Body of pancreas (tissue), 4 donors: ENCODE data around the gene KCNA10. TPM values are rescaled to one million over a fixed set of nuclear protein-coding genes. Genes with fewer than 3 reads are reported as not detected.
"Not testable (repeated sequence)": the region's sequence is repeated elsewhere in the genome, so short reads cannot be mapped to it uniquely, and the experiment has no call there.

Source experiments
- ATAC-seq: fragments of 150-250 bp; one replicate; pipeline ENCODE4 v1.9.1; 2016
- DNase-seq, 4 donors: peaks; one replicate each; pipeline ENCODE4 v3.0.0-alpha.2; 2019
- H3K27ac ChIP-seq, 4 donors: fragments of 200-600 bp; sonication (generic); 1 replicate in 3 of 4; 2 replicates in 1 of 4; pipeline versions ENCODE4 v1.5.1 to v1.6.1; 2016 to 2019; ENCODE audit warnings: mild to moderate bottlenecking in 1 of 4, mixed read lengths in 1 of 4, moderate library complexity in 1 of 4
- H3K27me3 ChIP-seq, 2 donors: fragments of 200-600 bp; sonication (generic); one replicate each; pipeline ENCODE4 v1.6.0; 2016; ENCODE audit warnings: mild to moderate bottlenecking in 1 of 2
- H3K36me3 ChIP-seq, 2 donors: fragments of 200-600 bp; sonication (generic); replicated peaks in 1 of 2; 2 replicates each; pipeline ENCODE4 v1.5.1; 2016; ENCODE audit warnings: low read depth in 2 of 2; ENCODE audit not compliant: insufficient read depth in 1 of 2
- H3K4me1 ChIP-seq: fragments of 200-600 bp; sonication (generic); one replicate; pipeline ENCODE4 v1.6.0; 2016
- H3K4me3 ChIP-seq, 2 donors: fragments of 200-600 bp; sonication (generic); 1 replicate in 1 of 2; 2 replicates in 1 of 2; pipeline ENCODE4 v1.5.1; 2016 to 2019
- H3K9me3 ChIP-seq, 3 donors: fragments of 200-600 bp; sonication (generic); 1 replicate in 2 of 3; 2 replicates in 1 of 3; pipeline ENCODE4 v1.5.1; 2016
- CTCF ChIP-seq, 7 experiments: fragments of 450-650 bp in 4 of 7; fragments of 200-600 bp in 3 of 7; sonication (generic) in 3 of 7; IDR thresholded peaks; one replicate each; pipeline ENCODE4 v1.5.1; 2016 to 2019; ENCODE audit warnings: antibody characterized with exemption in 7 of 7
- POLR2A ChIP-seq, 3 donors: fragments of 450-650 bp; IDR thresholded peaks; one replicate each; pipeline ENCODE4 v1.6.1; 2016; ENCODE audit warnings: antibody characterized with exemption in 3 of 3, mild to moderate bottlenecking in 2 of 3
- WGBS, 2 donors: methylation state at CpG; one replicate each; pipeline ENCODE4 v1.1.5; 2017; 5-methylcytosine and 5-hydroxymethylcytosine counted together
- intact Hi-C: fragments of 100-400 bp; cut with DNase I; formaldehyde crosslinking; loops from one replicate; pipeline ENCODE4 v1.15.1; 2023
- total RNA-seq, 2 donors: library from RNA; depleted of rRNA; stranded (reverse); fragments of >200 nt; gene quantifications; one replicate each; pipeline ENCODE4 v1.1.0, GENCODE V29; 2016

KCNA10 gene
- total RNA-seq, 2 donors from 2014 or later = not detected

GRCh38 chr1:110513511-110513910 lies 5.5 kb downstream of the KCNA10 start:
- TF ChIP-seq POLR2A (IDR thresholded peaks at IDR 0.05) (no peak), CTCF (IDR thresholded peaks at IDR 0.05) (no peak)
- DNase-seq = no peak
- H3K27ac ChIP-seq = no peak overlapping the region
- H3K9me3 ChIP-seq = no peaks in the 10 kb centered on the region
- ATAC-seq = no peak
- H3K27me3 ChIP-seq = no peaks in the 10 kb centered on the region
- no peak overlapping the region for H3K4me3 ChIP-seq
- no peaks in the 10 kb centered on the region for H3K4me1 ChIP-seq
- intact Hi-C loops = no loop called here
- 68 to 76% methylated on average over 8 of the region's 8 CpGs for WGBS, 2 donors
- no peaks in the 10 kb centered on the region for H3K36me3 ChIP-seq

- H3K27ac ChIP-seq = no peak overlapping the region
- WGBS, 2 donors = 82 to 90% methylated on average over 6 of the region's 6 CpGs
- no peaks in the 10 kb centered on the region for H3K4me1 ChIP-seq
- no peaks in the 10 kb centered on the region for H3K27me3 ChIP-seq
- TF ChIP-seq CTCF (IDR thresholded peaks at IDR 0.05) = no peak
- TF ChIP-seq POLR2A (IDR thresholded peaks at IDR 0.05) = no peak
- ATAC-seq (no peak), DNase-seq (no peak)
- H3K9me3 ChIP-seq = no peaks in the 10 kb centered on the region
- intact Hi-C loops = no loop called here
- H3K36me3 ChIP-seq = no peaks in the 10 kb centered on the region
- no peak overlapping the region for H3K4me3 ChIP-seq
These were observed 7.5 kb downstream of the KCNA10 start for GRCh38 chr1:110511436-110511835.

GRCh38 chr1:110510921-110511320 lies 8.1 kb downstream of the KCNA10 start:
- 74 to 89% methylated on average over 5 of the region's 5 CpGs for WGBS, 2 donors
- ATAC-seq, H3K36me3 ChIP-seq, H3K27me3 ChIP-seq, DNase-seq, intact Hi-C loops, H3K9me3 ChIP-seq, H3K4me3 ChIP-seq, H3K27ac ChIP-seq, H3K4me1 ChIP-seq: not testable (repeated sequence)

- ATAC-seq = no peak
- H3K9me3 ChIP-seq = no peaks in the 10 kb centered on the region
- 75 to 76% methylated on average over 6 of the region's 6 CpGs for WGBS, 2 donors
- DNase-seq = no peak
- no peak overlapping the region for H3K4me3 ChIP-seq
- H3K4me1 ChIP-seq = no peaks in the 10 kb centered on the region
- H3K27me3 ChIP-seq = no peaks in the 10 kb centered on the region
- TF ChIP-seq CTCF (IDR thresholded peaks at IDR 0.05) (no peak), POLR2A (IDR thresholded peaks at IDR 0.05) (no peak)
- intact Hi-C loops = no loop called here
- no peak overlapping the region for H3K27ac ChIP-seq
- no peaks in the 10 kb centered on the region for H3K36me3 ChIP-seq
These were observed 9.3 kb downstream of the KCNA10 start for GRCh38 chr1:110509655-110510054.

- intact Hi-C loops = no loop called here
- no peak overlapping the region for H3K27ac ChIP-seq
These were observed 10.7 kb downstream of the KCNA10 start for GRCh38 chr1:110508028-110508940.

More at GRCh38 chr1:110508028-110508940, 10.7 kb downstream of the KCNA10 start:
- DNase-seq (peak in 2 of 4 donors; percentile 12 to 46), ATAC-seq (no peak)
- no peaks in the 10 kb centered on the region for H3K36me3 ChIP-seq
- H3K27me3 ChIP-seq = no peaks in the 10 kb centered on the region
- WGBS, 2 donors = 59 to 61% methylated on average over 14 of the region's 14 CpGs
- no peak overlapping the region for H3K4me3 ChIP-seq
- no peaks in the 10 kb centered on the region for H3K9me3 ChIP-seq
- TF ChIP-seq POLR2A (IDR thresholded peaks at IDR 0.05) (no peak), CTCF (IDR thresholded peaks at IDR 0.05) (no peak)
- H3K4me1 ChIP-seq = no peaks in the 10 kb centered on the region
